HG03457 (cell line): ENCODE results near the gene CORO2B.

Source experiments
- ATAC-seq: cut with Tn5 transposase; IDR thresholded peaks from one replicate; pipeline ENCODE4 v1.9.1; 2021; ENCODE audit warnings: moderate number of reproducible peaks; ENCODE audit not compliant: unreplicated experiment

The CORO2B gene

DNA sequence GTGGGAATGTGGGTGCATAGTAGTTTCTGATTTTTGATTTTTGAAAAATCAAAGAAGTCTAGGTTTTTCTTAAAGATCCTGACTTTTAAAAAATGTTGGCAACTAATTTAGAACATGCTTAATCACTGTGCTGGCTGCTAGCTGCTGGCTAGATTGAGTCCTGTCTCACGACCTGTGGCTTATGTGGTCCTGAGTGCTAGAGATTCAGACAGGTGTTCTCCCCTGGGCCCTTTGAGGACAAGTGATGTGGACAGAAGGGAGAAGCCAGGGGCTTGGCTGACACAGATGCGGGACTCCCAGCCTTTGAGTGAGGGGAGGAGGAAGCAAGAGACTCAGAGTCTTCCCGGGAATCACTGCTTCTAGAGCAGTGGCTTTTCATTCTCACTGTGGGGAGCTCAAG lies 47.5 kb downstream of the CORO2B start:
- ATAC-seq: no peak

DNA sequence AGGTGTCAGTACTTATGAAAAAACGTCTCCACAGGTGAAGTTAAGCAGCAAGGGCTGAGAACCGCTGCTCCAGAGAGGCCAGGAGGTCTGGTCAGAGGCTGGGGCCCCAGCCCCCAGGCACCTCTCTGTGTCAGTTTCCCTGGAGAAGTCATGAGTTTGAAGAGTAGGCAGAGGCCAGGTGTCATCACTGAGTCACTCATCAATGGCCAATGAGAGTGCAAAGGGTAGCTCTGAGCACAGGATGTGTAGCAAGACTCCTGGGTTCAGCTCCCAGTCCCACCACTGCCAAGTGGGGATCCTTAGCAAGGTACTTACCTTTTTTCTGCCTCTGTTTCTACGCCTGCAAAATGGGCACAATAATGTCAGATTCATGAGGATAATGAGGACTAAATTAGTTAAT lies 47.9 kb downstream of the CORO2B start:
- ATAC-seq: no peak

DNA sequence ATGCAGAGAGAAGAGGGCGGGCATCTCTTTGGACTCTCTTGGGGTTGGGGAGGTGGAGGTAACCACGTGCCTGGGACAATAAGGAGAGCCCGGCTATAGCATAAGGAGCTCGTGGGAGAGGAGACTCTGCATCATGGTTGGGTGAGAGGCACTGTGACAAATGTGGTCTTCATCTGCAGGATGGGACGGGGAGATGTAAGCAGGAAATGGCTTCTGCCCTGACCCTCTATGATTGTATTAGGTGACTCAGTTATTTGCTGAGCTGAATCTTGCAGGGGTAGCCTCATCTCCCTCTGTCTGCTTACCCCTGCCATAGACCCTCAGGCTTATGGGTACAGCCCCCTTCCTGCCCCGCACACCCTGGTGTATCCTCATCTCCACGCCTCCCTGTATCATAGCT lies 48.7 kb downstream of the CORO2B start:
- ATAC-seq: no peak

DNA sequence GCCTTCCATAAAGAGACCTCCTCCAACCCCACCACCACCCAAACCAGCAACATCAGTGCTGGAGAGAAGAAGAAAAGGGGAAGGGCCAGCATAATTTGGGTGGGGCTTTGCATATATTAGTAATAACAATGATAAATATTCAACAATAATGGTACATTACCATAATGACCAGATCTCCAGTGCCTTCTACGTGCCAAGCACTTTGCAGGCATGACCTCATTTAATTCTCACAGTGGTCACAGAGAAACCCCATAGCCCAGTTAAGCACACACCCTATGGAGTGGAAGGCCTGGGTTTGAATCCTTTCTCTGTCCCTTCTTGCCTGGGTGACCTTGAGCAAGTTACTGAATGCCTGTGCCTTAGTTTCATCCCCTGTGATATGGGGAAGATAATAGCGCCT lies 49.2 kb downstream of the CORO2B start:
- ATAC-seq: no peak

DNA sequence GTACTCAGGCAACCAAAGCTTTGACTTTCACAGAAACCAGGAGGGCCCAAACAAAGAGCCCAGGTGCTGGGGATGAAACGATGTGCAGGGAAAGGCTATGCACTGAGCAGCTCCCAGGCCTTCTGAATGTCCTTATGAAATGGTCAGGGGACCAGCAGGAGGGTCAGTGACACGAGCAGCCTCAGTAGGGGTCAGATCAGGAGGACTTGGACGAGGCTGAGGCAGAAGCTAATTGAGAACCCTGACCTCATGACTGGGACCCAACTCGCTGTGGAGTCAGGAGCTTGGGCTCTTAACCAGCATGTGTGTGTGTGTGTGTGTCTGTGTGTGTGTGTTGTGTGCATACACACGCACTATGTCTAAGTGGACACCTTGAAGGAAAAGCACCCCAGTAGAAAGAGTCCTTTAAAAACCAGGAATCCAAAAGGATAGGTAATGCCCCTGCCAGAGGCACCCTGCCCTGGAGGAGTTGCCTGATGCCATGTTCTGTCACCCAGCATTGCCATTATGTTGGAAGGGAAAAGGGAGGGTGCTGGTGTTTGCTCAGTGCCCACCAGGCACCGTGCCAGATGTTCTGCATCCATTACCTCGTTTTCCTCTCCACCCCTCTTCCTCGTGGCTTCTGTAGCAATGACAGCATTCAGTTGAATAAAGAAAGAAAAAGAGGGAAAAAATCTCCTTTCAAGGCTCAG lies 50.9 kb downstream of the CORO2B start:
- no peak for ATAC-seq

DNA sequence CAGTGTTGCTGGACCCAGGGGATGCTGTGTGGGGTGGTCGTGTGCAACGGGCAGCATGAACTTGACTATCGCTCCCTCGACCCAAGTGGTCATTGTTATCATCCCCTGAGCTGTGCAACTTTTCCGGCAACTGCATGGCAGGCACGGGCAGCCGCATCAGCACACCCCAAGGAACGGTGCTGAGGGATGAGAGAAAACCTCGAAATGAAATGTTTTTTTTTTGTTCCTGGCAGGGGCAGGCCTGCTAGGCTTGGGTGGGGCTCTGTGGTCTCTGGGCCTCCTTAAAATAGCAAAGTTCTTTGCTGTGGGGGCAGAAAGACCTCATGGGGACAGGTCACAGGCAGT lies 51.4 kb downstream of the CORO2B start:
- no peak for ATAC-seq

DNA sequence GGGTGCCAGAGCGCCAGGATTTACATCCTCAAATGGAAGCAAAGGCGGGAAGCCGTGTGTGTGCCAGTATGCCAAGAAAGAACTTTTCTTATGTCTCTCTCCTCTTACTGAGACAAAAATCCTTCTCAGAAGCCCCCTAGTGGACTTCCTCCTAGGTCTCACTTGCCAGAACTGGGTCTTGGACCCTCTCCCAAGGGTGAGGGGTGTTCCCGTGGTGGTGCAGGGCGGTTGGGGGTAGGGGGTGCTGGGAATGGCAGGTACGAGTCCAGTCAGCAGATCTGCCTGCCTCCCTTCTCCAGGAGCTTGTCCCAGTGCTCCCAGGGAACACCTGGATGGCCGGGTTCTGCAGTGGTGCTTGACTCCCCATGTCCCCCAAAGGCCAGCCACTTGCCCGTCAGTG lies 52.0 kb downstream of the CORO2B start:
- ATAC-seq: no peak

DNA sequence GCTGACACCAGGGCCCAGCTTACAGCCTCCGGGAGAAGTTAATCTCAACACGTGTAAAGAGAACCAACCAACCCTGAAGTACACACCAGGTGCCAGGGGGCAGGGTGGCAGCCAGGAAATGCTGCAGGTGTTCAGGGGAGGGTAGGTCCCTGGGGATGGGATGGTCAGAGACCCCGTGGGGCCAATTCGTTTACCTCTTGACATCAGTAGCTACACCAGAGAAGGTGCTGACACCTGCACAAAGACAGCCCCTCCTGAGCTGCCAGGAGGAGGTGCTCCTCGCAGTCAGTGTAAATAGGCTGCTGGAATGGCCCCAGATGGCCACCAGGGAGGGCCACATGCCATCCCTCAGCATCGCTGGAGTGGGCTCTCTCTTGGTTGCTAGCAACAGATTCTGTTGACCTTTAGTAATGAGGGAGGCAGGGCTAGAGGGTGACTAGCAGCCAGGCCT lies 52.8 kb downstream of the CORO2B start:
- ATAC-seq: no peak

DNA sequence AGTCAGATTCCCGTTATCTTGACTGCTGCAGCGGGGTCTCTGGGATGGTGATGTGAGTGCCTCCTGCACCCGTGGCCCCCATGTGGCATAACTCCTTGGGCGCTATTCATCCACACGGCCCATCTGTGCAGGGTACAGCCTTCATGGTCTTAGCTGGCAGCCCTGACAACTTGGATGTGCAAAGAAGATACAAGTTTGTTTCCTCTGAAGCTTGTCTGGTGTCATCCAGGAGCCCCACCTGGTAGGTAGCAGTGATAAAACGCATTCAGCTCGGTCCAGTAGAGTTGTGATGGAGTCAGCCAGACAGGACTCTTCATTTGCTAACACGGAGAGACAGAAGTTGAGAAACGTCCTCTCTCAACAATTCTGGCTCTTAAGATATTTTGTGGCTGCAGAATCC lies 53.3 kb downstream of the CORO2B start:
- ATAC-seq: no peak

DNA sequence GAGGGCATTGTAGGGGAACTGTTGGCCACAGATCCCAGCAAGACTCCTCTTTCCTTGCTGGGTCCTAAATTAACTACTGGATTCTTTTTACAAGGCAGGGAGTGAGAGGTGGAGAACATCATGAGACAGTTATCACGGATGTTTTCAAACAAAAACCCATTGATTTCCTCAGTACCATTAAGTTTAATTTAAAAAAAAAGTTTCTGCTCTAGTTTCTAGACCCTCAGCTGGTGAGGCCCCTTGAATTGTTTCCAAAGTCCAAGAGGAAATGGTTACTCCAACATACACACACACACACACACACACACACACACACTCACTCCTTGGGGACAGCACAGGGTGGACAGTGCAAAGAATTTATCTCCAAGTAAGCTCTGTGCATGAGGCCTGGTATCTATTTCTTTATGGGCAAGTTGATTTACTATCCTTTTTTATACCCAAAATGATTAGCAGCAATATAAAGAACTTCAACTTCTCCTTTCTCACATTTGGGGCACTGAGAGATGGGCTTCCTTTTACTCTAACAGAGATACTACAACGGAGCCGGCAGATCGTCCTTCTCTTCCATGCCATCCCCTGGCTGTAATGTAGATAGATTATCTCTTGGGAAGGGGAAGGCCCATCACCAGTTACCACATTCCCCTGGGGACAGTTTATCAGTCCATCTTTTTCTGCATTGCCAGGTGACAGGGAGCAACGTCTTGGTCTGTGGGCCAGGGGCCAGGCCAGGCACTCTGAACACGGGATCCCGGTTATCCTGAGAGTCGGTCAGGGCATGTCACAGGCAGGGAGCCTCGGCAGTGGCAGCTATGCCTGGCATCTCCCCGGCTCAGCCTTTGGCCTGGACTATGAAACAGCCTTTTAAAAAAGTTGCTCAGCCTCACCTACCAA lies 54.7 kb downstream of the CORO2B start:
- ATAC-seq: no peak

DNA sequence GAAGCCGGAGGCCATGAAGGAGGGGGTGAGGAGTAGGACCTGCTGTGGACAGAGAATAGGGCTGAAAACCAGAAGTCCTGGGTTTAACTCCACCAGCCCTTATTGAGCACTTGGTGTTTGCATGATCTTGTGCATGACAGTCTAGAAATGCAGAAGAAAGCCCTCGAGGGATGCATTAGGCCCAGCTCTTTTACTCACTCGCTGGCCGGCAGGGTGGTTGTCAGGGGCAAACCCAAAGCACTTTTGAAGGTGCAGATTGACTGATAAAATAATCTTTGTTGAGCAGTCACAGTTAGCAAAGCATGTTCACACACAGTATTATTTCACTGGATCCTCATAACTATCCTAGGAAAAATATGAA lies 55.3 kb downstream of the CORO2B start:
- ATAC-seq: no peak

DNA sequence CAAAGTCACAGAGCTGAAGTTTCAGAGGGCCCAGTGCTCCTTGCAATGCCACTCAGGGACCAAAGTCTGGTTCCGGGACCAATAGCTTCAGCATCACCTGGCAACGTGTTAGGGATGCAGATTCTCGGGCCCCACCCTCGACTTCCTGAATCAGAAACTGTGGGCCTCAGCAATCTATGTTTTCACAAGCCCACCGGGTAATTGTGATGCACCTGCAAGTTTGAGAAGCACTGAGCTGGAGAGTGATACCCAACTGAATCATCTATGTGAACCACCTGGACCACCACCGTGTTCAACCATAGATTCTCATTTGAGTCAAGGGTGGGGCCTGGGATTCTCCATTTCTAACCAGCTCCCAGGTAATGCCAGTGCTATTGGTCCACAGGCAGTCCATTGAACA lies 55.7 kb downstream of the CORO2B start:
- ATAC-seq: no peak

DNA sequence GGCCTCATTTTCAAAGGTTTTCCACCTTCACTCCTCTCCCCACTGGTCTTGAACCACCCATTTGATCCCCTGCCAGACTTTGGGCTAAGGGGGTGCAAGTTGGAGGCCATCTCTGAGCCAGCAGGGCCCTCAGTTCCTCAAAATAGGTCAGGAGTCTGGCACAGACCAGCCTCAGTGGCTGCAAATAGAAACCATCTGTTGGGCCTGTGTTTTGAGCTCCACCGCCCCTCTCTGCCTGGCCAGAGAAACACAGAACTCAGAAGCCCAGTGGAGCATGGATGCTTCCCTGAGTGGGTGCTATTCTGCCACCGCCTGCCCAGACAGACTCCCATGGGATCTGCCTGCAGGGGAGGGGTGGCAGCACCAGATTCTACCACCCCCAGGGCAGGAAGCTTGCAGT lies 56.3 kb downstream of the CORO2B start:
- ATAC-seq: no peak

DNA sequence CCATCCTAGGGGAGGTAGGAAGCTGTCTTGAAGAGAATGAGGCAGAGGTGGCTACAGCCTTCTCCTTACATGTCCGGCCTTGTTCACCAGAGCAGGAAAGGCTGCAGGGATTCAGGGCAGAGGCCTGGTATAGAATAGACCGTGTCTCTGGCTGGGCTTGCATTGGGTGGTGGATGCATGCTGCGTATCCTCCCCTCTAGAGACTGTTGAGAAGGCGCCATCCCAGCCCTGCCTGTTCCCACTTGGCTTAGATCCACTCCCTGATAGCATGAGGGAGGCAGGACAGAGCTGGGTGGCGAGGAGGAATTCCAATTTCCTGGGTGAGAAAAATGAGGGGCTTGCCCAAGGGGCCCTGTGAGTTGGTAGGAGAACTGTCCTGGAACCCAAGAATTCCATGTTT lies 57.5 kb downstream of the CORO2B start:
- no peak for ATAC-seq

DNA sequence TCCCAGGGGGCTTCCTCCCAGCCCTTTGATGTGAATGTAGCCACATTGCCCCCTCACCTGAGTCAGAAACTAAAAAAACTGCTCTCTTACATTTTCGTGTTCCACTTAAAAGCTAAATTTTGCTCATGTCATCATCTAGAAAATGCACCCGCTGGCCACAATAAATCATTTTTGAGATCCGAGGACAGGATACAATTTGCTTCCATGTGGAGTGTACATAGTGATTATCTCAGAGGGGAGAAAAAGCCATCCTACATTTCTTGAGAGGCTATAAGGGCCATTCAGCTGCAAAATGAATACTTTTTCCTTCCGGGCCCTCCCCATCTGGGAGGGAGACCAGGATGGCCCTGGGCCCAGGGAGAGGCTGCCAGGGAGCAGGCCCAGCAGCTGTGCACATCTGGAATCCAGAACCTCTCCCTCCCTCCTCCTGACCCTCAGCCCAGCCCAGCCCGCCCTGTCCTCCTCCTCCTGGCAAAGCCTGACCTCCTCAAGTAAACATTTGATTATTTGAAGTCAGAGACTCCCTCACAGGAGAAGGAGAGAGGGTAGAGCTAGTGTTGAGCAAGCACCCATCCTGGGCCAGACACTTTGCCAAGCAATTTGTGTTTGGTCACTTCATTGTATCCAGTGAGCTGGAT lies 59.1 kb downstream of the CORO2B start:
- no peak for ATAC-seq

DNA sequence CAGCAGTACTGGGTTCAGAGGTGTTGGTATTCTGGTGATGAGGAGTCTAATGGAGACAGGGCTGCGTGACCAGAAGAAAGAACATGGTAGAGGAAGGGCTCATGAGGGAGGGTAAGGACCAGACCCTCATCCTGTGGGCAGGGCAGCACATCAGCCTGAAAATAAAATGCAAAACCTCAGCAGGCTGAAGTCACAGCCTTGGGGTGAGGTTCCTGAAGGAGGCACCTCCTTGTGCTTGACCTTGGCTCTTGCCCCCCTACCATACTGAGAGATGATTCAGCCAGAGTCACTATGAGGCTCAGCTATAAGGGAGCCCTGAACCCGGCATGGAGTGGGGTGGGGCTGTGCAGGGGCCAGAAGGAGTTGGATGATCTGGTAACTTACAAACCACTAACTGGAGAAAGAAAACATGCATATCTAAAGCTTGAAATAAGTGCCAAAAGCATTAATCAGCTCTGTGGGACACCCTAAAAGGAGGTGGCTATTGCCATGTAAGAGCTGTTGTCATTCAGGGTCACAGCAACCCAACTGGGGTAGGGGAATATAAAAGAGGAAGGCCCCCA lies 60.2 kb downstream of the CORO2B start:
- ATAC-seq: no peak

DNA sequence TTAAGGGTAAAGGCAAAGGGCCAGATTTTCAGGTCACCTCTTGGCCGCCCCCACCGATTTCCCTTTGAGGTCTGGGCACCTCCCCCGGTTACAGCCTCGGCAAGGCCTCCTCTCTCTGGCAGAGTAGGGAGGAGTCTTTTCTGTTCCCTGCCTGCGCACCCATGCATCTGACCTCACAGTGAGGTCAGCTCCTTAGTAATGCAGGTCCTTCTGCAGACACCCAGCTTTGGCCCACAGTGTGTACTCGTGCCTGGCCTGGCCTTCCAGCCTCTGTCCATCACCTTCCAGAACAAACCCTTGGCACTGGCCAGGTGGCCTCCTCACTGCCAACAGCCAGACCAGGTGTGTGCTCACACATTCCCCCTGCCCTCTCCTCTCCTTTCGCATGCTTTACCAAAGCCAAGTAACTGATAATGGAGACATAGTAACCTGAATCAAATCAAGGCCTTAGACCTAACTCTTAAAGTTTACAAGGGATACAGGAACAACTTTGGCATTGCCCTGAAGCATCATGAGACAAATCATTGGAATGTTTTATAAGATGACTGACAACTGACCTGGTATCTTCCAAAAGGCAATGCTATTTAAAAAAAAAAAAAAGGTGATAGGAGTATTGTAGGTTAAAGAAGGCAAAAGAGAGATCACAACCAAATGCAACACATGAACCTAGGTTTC lies 61.3 kb downstream of the CORO2B start:
- ATAC-seq: no peak

DNA sequence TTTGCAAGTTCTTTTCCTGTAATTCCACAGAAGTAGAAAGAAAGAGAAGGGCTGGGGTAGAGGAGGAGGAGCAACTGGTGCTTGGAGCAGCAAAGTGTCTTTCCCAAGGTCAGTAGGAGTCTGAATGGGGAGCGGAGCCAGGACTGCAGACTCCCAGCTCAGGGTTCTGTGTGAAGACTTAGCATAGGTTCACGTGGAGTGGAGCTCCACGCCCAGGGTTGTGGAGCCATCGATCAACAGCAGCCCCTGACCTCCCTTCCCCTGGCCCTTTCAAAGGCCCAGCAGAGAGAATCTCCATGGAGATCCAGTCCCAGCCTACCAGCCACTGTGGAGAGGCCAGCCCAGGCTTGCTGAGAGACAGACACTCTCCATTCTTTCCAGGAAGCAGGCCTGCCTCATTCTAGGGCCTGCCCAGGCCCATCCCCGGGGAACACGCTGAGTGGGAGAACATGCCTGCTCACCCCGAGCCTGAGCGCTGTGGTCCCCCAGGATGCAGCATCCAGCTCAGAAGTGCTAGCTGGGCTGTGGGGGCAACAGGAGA lies 62.1 kb downstream of the CORO2B start:
- no peak for ATAC-seq

DNA sequence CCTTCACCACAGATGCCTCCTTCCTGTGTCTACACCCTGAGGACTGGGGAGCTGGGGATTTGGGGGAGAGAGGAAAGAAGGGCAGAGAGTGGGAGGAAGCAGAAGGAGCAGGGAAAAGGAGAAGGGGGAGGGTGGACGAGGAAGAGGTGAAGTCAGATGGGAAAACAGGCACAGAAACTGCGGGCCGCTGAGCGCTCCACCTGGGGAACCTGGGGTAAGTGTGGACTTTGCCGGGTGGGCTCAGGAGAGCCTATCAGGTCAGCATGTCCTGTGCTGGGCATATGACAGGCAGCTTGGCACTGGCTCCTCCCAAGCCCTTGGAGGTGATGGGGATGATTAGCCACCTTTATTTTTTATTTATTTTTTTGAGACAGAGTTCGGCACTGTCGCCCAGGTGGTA lies 62.6 kb downstream of the CORO2B start:
- no peak for ATAC-seq

DNA sequence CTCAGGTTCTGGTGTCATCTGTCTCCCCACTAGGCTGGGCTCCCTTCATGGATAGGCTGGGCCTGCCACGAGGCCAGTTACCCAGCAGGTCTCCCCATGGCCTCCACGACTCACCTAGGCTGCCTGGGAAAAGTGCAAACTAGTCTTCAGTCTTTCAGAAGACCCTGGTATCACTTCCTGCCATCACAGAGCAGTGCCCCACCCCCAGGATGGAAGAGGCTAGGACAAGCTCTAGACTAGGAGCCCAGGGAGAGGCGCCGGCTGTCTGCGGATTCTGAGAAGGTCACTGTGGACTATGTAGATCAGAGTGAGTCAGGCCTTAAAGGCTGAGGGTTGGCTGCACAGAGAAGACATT lies 63.7 kb downstream of the CORO2B start:
- no peak for ATAC-seq

DNA sequence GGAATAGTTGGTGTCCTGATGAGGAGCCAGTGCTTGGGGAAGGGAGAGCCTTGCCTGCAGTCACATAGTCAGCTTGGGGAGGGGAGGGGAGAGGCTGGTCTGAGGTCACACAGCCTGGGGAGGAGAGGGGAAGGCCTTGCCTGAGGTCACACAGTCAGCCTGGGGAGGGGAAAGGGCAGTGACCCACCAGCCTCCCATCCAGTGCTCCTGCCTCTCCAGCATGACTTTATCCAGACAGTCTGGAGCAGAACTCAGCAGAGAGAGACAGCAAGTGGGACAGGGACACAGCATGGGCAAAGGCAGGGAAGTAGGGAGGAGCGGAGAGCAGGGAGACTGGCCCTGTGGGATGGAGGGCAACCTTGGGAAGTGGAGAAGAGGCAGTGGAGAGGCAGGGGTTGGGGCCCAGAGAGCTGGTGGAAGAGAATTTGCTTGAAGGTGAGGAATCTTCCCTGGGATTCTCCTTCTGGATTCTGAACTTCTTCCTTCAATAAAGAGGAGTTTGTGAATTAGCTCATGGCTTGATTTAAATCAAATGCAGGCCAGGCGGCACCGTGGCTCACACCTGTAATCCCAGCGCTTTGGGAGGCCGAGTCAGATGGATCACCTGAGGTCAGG lies 64.5 kb downstream of the CORO2B start:
- no peak for ATAC-seq
